Measurements from ENCODE around the gene ARSB.

GRCh38 chr5:79022771-79023170, 37.7 kb upstream of the ARSB start:
- TF ChIP-seq EP300 (IDR thresholded peaks at IDR 0.05; ENCODE audit: low read depth) (no peak), POLR2A (IDR thresholded peaks at IDR 0.05) (no peak), POLR2AphosphoS5 (IDR thresholded peaks at IDR 0.05) (no peak), CTCF (IDR thresholded peaks at IDR 0.05) (no peak)

All from transverse colon (tissue), 4 donors.